ENCODE measurements around the gene CIB2. TPM values are rescaled to one million over a fixed set of nuclear protein-coding genes. Genes with fewer than 3 reads are reported as not detected.

The CIB2 gene
- total and polyA plus RNA-seq, 2 experiments from 2014 or later: 59.5 to 64.4 TPM

- Mint-ChIP-seq H3K36me3 (ENCODE audit: low read depth) (no peaks in the 10 kb centered on the region), H3K4me1 (peaks cover 67% of the 10 kb centered on the region), H3K4me3 (peak overlapping the region; percentile 7; the same call in 1 of the 3 replicates), H3K27ac (peak overlapping the region; percentile 33; the same call in 1 of the 2 replicates), H3K9me3 (no peaks in the 10 kb centered on the region), H3K27me3 (ENCODE audit: insufficient read depth, low read depth, poor library complexity) (no peaks in the 10 kb centered on the region)
- DNase-seq (ENCODE audit: low spot score) (no peak), ATAC-seq (no peak)
- Histone ChIP-seq H3K27me3 (ENCODE audit: insufficient read depth) (no peaks in the 10 kb centered on the region), H4K20me1 (replicated peaks; ENCODE audit: insufficient read depth) (peaks cover 10% of the 10 kb centered on the region; the same call in 1 of the 2 replicates), H3K4me3 (no peak overlapping the region), H3K79me2 (replicated peaks; ENCODE audit: insufficient read depth) (peaks cover 88% of the 10 kb centered on the region), H3K4me2 (peak overlapping the region; percentile 52), H3K36me3 (ENCODE audit: insufficient read depth) (no peaks in the 10 kb centered on the region), H2AFZ (no peak overlapping the region), H3K9me2 (ENCODE audit: insufficient read depth) (peaks cover 4% of the 10 kb centered on the region; the same call in 1 of the 2 replicates), H3K4me1 (ENCODE audit: insufficient read depth) (peaks cover 71% of the 10 kb centered on the region), H3F3A (replicated peaks; ENCODE audit: low read depth) (no peaks in the 10 kb centered on the region; the same call in 1 of the 2 replicates), H3K27ac (ENCODE audit: low read depth) (peak overlapping the region; percentile 80)
- no peak for TF ChIP-seq POLR2AphosphoS5 (IDR thresholded peaks at IDR 0.05; ENCODE audit: low read depth)
- no peak for TF ChIP-seq EZH2phosphoT487 (IDR thresholded peaks at IDR 0.05; ENCODE audit: unreplicated experiment)
- no peak for TF ChIP-seq STAT1 (IDR thresholded peaks at IDR 0.05; ENCODE audit: unreplicated experiment)
- no peak for TF ChIP-seq JUNB (IDR thresholded peaks at IDR 0.05; ENCODE audit: unreplicated experiment)
- TF ChIP-seq NANOG (IDR thresholded peaks at IDR 0.05; ENCODE audit: borderline replicate concordance): no peak
- TF ChIP-seq ZNF331 (CRISPR knock-in tag; IDR thresholded peaks at IDR 0.05; ENCODE audit: low read depth): no peak
- TF ChIP-seq REST (IDR thresholded peaks at IDR 0.05; ENCODE audit: unreplicated experiment): no peak
- TF ChIP-seq CREB1 (CRISPR knock-in tag; IDR thresholded peaks at IDR 0.05; ENCODE audit: low read depth): no peak
- no peak for TF ChIP-seq ZNF114 (CRISPR knock-in tag; IDR thresholded peaks at IDR 0.05)
- TF ChIP-seq ZNF462 (CRISPR knock-in tag; IDR thresholded peaks at IDR 0.05): no peak
These were observed 61.1 kb downstream of the CIB2 start for GRCh38 chr15:78070049-78070700.

Measured in GM23338 (cell line).